Erythroblast (primary cell): ENCODE measurements around the gene GMDS.

Experiments
- GATA1 ChIP-seq: IDR thresholded peaks from 2 replicates; pipeline ENCODE4 v1.6.1; 2011; ENCODE audit warnings: low read depth, mild to moderate bottlenecking, control low read depth, low read length, moderate library complexity
- POLR2A ChIP-seq: IDR thresholded peaks from 2 replicates; pipeline ENCODE4 v1.6.1; 2011; ENCODE audit warnings: mild to moderate bottlenecking, low read length

GRCh38 chr6:2183246-2183645, 62.2 kb downstream of the GMDS start:
- TF ChIP-seq POLR2A (no peak), GATA1 (no peak)
